HG03439 (cell line): ENCODE measurements around the gene HDGF.

Source experiments
- ATAC-seq: cut with Tn5 transposase; IDR thresholded peaks from one replicate; pipeline ENCODE4 v1.9.1; 2021; ENCODE audit warnings: mild to moderate bottlenecking, moderate library complexity; ENCODE audit not compliant: unreplicated experiment

Gene HDGF

DNA sequence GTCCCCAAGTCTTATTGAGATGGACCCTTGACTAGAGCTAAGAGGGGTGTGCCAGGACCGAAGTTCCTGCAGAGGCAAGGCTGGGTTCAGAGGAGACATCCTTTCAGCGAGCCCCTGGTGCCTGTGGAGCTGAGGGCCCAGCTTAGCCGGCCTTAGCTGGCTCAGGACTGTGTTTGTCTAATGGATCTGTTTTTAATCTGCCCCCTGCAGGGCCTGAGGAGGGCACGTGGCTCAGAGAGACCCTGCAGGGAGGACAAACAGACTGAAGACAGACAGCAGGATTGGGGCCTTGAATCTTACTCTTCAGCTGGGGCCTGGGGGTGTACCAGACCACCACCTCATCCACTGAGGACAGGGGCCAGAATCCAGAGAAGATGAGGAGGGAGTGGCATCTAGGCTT is 47.7 kb downstream of the HDGF start:
- ATAC-seq, result no peak

DNA sequence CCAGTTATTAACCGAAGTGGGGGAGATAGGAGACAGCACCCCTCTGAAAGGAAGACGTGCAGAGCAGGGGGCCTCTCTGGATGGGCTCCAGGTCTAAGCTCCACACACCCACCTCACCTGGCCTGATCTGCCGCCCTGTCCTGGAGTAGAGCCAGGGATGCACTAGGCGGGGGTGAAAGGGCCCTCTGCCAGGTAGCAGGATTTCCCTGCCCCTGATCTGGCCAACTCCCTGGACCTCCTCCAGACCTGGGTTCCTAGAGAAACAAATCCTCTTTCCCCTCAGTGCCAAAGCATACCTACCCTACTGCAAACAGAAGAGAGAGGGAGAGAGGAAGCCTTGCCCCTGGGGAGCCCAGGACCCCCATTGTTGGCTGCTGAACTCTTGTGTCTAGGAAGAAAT is 48.1 kb downstream of the HDGF start:
- ATAC-seq, result no peak

DNA sequence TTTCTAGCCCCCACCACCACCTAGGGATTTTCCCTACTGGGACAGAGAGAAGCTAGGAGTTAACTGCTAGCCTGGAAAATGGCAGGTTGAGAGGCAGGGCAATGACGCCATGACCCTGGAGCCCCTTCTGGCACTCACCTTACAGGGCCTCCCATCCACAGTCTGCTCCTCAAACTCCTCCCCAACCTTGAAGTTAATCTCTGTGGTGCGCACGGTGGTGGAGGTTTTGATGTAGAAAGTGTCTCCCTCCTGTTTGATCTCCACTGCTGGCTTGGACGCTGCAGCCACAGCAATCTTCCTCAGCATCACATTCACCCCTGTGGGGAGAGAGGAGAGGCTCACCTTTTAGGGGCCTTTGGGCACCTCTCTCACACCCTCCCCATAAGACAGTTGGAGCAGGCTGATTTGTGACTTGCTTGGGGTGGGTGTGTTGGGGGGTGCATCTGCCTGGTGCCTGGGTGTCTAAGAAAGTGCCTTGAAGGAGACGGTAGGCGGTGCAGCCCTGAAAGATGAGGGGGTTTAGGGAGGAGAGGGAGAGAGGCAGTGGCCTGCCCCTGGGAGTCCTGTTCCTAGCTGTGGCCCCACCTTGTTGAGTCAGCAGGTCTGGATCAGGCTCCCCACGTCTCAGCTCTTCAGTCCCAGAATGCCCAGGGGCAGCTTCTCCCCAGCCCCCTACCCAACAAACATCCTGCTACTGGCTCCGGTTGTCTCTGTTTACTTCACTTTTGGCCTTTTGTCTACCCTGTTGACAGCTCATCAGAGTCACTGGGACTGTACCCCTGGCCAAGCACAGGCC is 50.5 kb downstream of the HDGF start:
- ATAC-seq, result no peak

DNA sequence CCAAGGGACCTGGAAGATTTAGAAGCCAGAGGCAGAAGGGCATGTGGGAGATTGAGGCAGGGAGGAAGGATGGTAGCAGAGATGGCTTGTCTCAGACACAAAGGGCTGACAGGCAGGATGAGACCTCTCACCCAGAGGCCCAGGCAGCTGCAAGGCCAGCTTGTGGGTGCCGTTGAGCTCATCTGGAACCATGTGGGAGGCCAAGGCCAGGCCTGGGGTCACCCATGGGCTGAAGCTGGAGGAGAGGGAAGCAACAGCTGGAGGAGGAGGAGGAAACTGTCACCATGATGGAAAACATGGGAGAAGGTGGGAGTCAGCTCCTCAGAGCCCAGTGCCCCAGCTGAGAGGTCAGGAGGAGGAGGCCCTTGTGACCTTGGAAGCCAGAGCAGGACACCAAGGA is 52.5 kb downstream of the HDGF start:
- ATAC-seq, result no peak

DNA sequence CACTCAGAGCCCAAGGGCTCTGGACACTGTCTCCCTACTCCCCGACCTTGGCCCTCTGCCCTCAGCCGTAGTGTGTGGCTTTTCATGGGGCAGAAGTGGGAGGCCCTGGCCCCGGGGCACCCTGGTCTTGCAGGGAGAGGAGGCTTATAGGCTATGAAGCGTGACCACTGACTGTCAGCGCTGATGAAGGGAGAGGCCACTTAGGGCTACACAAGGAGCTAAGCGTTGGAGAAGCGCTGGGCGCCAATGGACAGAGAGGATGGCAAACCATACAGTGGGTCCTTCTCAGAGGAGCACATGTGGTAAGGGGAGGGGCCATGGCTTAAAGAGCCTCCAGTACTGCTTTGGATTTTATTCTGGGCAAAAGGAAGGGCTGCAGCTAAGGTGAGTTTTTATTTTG is 54.0 kb downstream of the HDGF start:
- no peak for ATAC-seq

DNA sequence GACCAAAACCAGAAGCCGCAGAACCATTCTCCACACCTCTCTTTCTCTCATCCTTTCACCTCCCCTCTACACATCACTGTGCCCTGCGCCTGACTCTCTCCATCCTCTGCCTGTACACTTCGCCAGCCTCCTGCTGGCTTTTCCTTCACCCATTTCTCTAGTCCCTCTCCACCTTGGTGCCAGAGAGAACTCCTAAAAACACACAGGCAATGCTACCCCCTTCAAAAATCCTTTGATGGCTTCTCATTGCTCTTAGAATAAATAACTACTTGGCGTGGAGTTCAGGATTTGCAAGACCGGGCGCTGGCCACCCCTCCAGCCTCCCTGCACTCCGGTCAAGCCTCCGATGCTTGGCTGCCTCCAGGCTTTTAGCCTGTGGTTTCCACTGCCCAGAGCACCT is 54.7 kb downstream of the HDGF start:
- no peak for ATAC-seq

DNA sequence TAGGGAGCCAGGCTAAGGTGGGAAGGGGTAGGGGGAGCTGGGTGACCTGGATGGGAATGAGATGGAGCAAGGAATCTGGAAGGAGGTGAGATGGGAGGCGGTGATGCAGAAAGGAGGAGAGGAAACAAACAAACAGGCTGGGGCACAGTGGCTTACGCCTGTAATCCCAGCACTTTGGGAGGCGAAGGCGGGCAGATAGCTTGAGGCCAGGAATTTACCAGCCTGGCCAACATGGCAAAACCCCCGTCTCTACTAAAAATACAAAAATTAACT is 56.8 kb downstream of the HDGF start:
- no peak for ATAC-seq

DNA sequence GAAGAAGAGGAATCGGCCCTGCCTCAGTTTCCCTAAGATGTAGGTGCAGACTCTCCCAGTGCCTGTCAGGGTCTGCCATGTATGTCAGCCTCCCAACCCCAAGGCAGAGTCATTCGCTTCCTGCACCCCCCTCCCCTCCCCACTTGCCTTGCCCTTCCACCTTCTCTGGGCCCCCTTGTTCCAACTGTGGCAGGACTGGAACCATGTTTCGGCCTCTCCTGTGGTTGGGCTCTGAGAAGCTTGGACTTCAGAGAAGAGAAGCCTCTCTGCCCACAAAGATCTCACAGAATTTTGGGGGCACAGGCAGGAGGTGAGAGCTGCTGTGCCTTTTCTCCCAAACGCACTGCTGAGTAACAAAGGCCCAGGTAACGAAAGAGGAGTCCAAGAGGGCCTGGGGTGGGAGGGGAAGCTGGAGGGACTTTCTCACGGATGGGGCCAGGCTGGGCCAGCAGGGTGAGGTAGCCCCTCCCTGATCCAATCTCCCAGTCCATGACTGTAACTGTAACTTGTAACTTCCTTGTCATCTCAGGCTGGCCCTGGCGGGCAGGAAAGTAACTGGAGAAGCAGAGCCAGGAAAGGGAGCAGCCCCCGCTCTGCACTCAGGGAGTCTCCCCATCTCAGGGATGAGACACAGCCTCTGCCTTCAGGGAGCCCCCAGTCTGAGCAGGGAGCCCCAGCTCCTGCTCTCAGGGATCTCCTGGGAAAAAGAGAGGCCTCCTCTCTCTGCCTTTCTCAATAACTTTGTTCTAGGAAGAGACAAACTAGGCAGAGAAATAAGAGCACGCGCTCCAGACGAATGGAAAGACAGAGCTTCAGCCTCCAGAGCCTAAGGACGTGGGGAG is 57.4 kb downstream of the HDGF start:
- ATAC-seq, result no peak

DNA sequence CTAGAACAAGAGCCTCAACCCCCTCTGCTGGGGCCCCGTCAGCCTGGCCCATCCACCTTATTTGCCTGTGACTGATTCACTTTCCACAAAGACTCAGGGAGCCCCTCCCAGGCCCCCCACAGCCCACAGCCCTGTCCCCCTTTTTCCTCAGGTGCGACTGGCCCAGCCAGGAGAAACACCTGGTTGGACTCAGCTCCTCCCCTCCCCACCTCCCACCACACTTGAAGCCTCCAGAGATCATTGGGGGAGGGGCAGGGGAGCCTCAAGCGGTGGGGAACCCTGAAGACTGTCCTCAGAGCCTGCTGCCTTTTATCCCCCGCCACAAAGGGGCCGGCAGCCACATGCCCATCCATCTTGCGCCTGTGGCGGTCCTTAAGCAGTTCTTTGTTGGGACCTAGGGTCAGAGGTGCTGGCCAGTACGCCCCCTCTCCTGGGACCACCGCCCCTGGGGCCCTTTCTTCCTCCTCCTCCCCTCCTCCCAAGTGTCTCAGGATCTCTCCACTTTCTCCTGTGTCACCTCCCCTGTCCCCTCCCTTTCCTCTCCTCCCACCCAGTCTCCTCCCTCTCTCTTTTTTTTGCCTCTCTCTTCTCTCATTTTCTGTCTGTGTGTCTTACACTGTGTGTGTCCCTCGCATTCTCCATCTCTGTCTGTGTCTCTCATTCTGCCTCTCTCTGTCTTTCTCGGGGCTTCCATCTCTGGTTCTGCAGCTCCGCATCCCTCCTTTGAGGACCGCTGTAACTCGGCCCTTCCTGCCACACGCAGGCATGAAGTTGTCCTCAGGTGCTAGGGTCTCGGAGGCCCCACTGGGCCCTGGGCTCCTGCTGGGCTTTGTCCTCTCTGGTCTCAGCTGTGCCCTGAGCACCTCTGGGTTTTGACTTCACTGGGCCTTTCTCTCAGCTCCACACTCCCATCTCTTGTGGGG is 58.3 kb downstream of the HDGF start:
- no peak for ATAC-seq

DNA sequence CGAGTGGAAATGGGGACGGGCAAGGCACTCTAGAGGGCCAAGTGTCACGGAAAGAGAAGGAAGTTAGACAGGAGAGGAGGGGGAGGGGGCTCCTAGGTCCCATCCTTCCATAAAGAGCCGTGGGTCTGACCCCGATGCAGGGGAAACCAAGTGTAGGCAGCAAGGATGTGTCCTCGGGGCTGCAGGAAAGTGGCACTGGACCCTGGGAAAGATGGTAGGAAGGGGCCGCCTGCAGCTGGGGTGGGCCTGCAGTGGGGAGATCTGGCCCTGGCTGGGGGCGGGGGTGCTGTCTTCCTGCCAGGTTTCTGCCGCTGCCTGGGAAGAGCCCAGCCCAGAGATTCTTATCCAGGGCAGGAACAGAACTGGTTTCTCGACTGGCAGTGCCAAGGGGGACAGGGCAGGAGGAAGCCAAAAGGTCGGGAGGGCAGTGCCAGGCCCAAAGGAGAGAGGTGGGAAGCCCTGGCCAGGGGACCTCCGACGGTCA is 59.0 kb downstream of the HDGF start:
- ATAC-seq, result no peak
